GM21786 (cell line): ENCODE measurements around the gene PON1.

ENCODE experiments used
- ATAC-seq: cut with Tn5 transposase; IDR thresholded peaks from one replicate; pipeline ENCODE4 v1.9.1; 2021; ENCODE audit not compliant: unreplicated experiment

Gene PON1

GRCh38 chr7:95261895-95262415, 62.4 kb downstream of the PON1 start:
- ATAC-seq: no peak

- no peak for ATAC-seq
Observed at GRCh38 chr7:95255691-95256090, 68.6 kb downstream of the PON1 start.

- ATAC-seq: no peak
Observed at GRCh38 chr7:95253986-95254385, 70.3 kb downstream of the PON1 start.

- no peak for ATAC-seq
Observed at GRCh38 chr7:95251966-95252365, 72.4 kb downstream of the PON1 start.

- ATAC-seq: no peak
Observed at GRCh38 chr7:95250571-95250970, 73.8 kb downstream of the PON1 start.
